ENCODE data around the gene CLEC16A.

Gene CLEC16A

GRCh38 chr16:11105038-11105903, 160.9 kb downstream of the CLEC16A start:
- TF ChIP-seq EGR1 (IDR thresholded peaks at IDR 0.05) (no peak), FOXM1 (IDR thresholded peaks at IDR 0.05; ENCODE audit: borderline replicate concordance, low read depth) (no peak), MAX (IDR thresholded peaks at IDR 0.05) (no peak), TCF12 (IDR thresholded peaks at IDR 0.05; ENCODE audit: low read depth) (no peak), YY1 (IDR thresholded peaks at IDR 0.05; ENCODE audit: low read depth) (no peak), EP300 (IDR thresholded peaks at IDR 0.05; ENCODE audit: borderline replicate concordance) (no peak), TAF1 (IDR thresholded peaks at IDR 0.05; ENCODE audit: low read depth) (no peak), NFIC (IDR thresholded peaks at IDR 0.05) (no peak)

GRCh38 chr16:11106726-11107125, 162.4 kb downstream of the CLEC16A start:
- no peak for TF ChIP-seq ZBTB7A (IDR thresholded peaks at IDR 0.05; ENCODE audit: low read depth)

- TF ChIP-seq TEAD4 (IDR thresholded peaks at IDR 0.05) (no peak), NFIC (IDR thresholded peaks at IDR 0.05) (no peak), EP300 (IDR thresholded peaks at IDR 0.05; ENCODE audit: borderline replicate concordance) (no peak), FOXM1 (IDR thresholded peaks at IDR 0.05; ENCODE audit: borderline replicate concordance, low read depth) (no peak), CEBPB (IDR thresholded peaks at IDR 0.05) (no peak), YY1 (IDR thresholded peaks at IDR 0.05; ENCODE audit: low read depth) (no peak), CREB1 (IDR thresholded peaks at IDR 0.05; ENCODE audit: low read depth) (no peak), ZBTB7A (IDR thresholded peaks at IDR 0.05; ENCODE audit: low read depth) (no peak), REST (IDR thresholded peaks at IDR 0.05; ENCODE audit: low read depth) (no peak), TCF12 (IDR thresholded peaks at IDR 0.05; ENCODE audit: low read depth) (no peak), TAF1 (IDR thresholded peaks at IDR 0.05; ENCODE audit: low read depth) (no peak), USF1 (IDR thresholded peaks at IDR 0.05) (no peak), EGR1 (IDR thresholded peaks at IDR 0.05) (no peak), RAD21 (IDR thresholded peaks at IDR 0.05; ENCODE audit: low read depth) (no peak), MAX (IDR thresholded peaks at IDR 0.05) (no peak)
These were observed 163.6 kb downstream of the CLEC16A start for GRCh38 chr16:11107780-11108465.

GRCh38 chr16:11108466-11108805, 164.1 kb downstream of the CLEC16A start:
- TF ChIP-seq TCF12 (IDR thresholded peaks at IDR 0.05; ENCODE audit: low read depth) (no peak), TAF1 (IDR thresholded peaks at IDR 0.05; ENCODE audit: low read depth) (no peak), USF1 (IDR thresholded peaks at IDR 0.05) (no peak), ZBTB7A (IDR thresholded peaks at IDR 0.05; ENCODE audit: low read depth) (no peak), TEAD4 (IDR thresholded peaks at IDR 0.05) (no peak), MAX (IDR thresholded peaks at IDR 0.05) (no peak), REST (IDR thresholded peaks at IDR 0.05; ENCODE audit: low read depth) (no peak), YY1 (IDR thresholded peaks at IDR 0.05; ENCODE audit: low read depth) (no peak), EGR1 (IDR thresholded peaks at IDR 0.05) (no peak), RAD21 (IDR thresholded peaks at IDR 0.05; ENCODE audit: low read depth) (no peak), EP300 (IDR thresholded peaks at IDR 0.05; ENCODE audit: borderline replicate concordance) (no peak)

- TF ChIP-seq NFIC (IDR thresholded peaks at IDR 0.05) = no peak
- no peak for TF ChIP-seq ZBTB7A (IDR thresholded peaks at IDR 0.05; ENCODE audit: low read depth)
- TF ChIP-seq CEBPB (IDR thresholded peaks at IDR 0.05) = no peak
- no peak for TF ChIP-seq EP300 (IDR thresholded peaks at IDR 0.05; ENCODE audit: borderline replicate concordance)
- no peak for TF ChIP-seq TCF12 (IDR thresholded peaks at IDR 0.05; ENCODE audit: low read depth)
- no peak for TF ChIP-seq CREB1 (IDR thresholded peaks at IDR 0.05; ENCODE audit: low read depth)
- TF ChIP-seq YY1 (IDR thresholded peaks at IDR 0.05; ENCODE audit: low read depth) = no peak
These were observed 165.2 kb downstream of the CLEC16A start for GRCh38 chr16:11109566-11109965.
